ENCODE results near the gene GPC6.

GRCh38 chr13:93338030-93338429 lies 111.4 kb downstream of the GPC6 start:
- TF ChIP-seq CTCF (IDR thresholded peaks at IDR 0.05; ENCODE audit: poor library complexity, severe bottlenecking) = no peak
- TF ChIP-seq POLR2AphosphoS5 (IDR thresholded peaks at IDR 0.05) = no peak
- TF ChIP-seq EP300 (conservative IDR thresholded peaks at IDR 0.05; ENCODE audit: poor library complexity, severe bottlenecking) = no peak
- no peak for TF ChIP-seq SMC3 (conservative IDR thresholded peaks at IDR 0.05; ENCODE audit: poor library complexity)
- TF ChIP-seq EZH2 (IDR thresholded peaks at IDR 0.05; ENCODE audit: borderline replicate concordance, insufficient read depth, low read length, poor library complexity, severe bottlenecking) = no peak
- TF ChIP-seq TAF1 (IDR thresholded peaks at IDR 0.05; ENCODE audit: low read depth) = no peak

All from neural cell (in vitro differentiated cells).